NCI-H510A treated with DMSO at 0.1 percent for 48 hours (cell line): ENCODE data around the gene AKR1B15.
"Not testable (repeated sequence)": the region's sequence is repeated elsewhere in the genome, so short reads cannot be mapped to it uniquely, and the experiment has no call there.

Experiments used
- DNase-seq: peaks from one replicate; lab custom pipeline; 2025; lab: John Stamatoyannopoulos, UW

The AKR1B15 gene

DNA sequence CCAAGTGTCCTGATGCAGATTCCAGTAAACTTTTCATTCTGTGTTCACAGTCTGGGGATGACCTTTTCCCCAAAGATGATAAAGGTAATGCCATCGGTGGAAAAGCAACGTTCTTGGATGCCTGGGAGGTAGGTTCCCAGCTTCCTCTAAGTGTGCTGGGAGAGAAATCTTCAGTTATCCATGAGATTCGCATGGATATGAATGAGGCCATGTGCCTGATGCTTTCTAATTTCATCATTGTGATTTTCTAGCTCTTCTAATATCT lies 16.0 kb upstream of the AKR1B15 start:
- no peak for DNase-seq

DNA sequence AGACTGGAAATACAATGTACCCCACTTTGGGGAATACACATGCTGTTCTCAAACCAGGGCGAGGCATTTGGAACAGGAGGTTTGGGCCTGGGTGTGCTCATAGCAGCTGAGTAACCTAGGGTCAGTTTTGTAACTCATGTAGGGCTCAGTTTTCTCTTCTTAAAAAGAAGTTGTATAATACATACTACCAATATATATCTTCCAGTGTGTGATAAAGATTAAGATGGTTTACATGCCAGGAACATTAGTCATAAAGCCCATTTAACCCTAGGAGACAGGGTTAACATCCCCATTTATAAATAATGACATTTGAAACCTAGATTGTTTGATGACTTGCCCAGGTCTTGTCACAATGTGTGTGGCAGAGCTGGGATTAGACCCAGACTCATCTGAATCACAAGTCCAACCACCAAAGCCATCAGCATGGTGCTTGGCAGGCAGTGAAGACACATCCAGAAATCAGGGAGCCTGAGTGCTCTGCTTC lies 15.6 kb upstream of the AKR1B15 start:
- no peak for DNase-seq

GRCh38 chr7:134534633-134535032 lies 14.3 kb upstream of the AKR1B15 start:
- no peak for DNase-seq

DNA sequence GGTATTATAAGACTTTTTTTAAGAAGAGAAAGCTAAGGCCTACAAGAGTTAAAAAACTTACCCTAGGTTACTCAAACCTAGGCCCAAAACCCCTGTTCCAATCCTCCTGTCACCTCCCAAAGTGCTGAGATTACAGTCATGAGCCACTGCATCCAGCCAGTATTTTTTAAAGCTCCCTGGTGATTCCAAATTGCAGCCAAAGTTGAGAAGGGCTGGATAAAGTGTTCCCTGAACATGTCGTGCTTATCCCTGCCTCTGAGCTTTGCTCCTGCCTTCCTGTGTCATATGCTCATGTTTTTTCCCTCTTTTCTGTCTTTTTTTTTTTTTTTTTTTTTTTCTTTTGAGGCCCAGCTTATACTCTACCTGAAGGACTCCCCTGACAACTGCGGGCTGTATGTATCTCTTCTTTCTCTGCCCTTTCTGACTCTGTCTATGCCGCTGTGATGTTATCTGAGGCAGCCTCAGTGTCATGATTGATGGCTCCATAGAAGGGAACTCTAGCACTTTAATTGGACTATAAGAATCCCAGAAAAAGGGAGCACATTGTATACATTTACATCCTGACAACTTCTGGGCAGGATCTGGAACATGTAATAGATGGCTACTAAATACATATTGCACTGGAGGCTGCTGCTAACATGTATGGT lies 13.5 kb upstream of the AKR1B15 start:
- DNase-seq, result no peak

- DNase-seq, result no peak
Observed at GRCh38 chr7:134535919-134536299, 13.0 kb upstream of the AKR1B15 start.

- DNase-seq, result not testable (repeated sequence)
Observed at GRCh38 chr7:134536558-134536957, 12.4 kb upstream of the AKR1B15 start.

- DNase-seq, result not testable (repeated sequence)
Observed at GRCh38 chr7:134537273-134537781, 11.6 kb upstream of the AKR1B15 start.

DNA sequence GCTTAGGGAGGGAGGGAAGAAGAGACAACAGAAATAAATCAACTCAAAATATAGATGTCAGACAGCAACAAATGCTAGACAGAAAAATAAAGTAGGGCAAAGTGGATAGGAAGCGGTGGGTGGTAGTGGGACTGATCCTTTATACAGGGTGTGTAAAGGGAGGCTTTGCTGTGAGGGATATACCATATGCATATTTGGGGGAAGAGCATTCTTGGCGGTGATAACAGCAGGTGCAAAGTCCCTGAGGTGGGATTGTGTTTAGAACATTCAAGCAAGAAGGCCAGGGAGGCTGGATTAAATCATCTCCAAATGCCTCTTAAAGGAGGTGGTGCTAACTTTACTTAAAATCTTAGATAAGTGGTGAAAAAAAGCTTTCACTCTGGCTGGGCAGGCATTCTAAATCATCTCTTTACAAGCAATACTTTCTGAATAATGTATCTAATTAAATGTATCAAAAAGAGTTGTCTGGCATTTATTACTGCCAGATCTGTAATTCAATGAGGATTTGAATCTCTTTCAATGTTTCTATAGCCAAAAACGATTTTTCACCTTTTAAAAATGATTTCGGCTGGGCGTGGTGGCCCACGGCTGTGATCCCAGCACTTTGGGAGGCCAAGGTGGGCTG lies 9.4 kb upstream of the AKR1B15 start:
- no peak for DNase-seq

DNA sequence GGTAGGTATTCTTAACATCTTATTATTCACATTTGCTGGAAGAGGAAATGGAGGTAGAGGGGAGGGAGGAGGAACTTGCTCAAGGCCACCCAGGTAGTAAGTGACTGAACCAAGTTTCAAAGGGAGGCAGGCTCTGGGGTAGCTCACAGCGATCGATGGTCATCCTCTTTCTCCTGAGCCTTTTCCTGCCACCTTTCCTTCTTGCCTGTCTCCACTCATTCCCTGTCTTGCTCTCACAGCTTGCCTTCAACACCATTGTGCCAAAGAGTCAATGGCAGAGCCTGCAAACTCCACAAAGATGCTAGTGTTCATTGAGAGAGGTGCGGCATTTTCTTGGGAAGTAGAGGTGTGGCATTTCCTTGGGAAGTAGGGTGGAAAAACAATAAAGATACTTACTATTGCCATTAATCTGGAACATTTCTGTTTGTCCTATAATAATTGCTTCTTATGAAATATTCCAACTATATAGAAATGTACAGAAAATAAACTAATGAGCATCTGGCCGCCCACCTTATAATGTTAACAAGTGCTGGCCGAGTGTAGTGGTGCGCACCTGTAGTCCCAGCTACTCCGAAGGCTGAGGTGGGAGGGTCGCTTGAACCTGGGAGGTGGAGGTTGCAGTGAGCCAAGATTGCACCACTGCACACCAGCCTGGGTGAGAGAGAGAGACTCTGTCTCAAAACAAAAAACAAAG lies 7.3 kb upstream of the AKR1B15 start:
- DNase-seq, result not testable (repeated sequence)

DNA sequence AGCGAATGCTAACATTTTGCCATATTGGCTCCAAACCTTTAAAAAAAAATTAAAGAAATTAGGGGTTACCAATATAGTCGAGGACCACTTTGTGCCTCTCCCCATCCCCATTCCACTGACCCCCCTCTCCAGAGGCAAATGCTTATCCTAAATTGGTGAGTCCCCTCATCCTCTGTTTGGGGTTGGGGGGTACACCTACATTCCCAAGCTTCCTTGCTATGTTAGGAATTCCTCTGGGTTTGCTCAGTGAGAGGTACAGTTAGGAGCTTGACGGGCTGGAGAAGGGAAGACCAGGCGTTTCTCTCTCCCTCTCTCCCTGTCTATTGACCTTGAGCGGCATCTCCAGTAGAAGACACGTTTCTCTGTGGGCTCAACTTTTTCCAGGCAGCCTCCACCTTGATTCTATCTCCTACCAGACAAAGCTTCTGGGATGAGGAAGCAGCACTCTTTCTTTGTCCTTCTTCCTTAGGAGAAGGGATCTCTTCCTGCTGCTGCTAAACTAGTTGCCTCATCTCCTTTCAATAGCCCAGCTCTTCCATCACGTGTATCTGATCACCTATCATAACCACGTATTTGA lies 6.6 kb upstream of the AKR1B15 start:
- no peak for DNase-seq

- no peak for DNase-seq
Observed at GRCh38 chr7:134545380-134545779, 3.5 kb upstream of the AKR1B15 start.

DNA sequence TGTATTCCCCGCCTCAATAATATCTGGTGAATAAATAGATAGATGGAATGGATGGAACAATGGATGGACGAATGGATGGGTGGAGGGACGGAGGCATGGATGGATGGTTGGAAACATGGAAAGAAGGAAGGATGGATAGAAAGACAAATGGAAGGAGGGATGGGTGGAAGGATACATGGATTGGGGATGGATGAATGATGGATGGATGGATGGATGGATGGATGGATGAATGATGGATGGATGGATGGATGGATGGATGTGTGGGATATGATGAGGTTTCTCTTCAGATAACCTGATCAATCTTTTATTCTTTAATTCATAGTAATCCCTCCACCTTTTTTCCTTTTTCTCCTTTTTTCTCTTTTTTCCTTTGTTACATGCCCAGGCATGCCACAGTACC lies 3.0 kb upstream of the AKR1B15 start:
- DNase-seq, result no peak

DNA sequence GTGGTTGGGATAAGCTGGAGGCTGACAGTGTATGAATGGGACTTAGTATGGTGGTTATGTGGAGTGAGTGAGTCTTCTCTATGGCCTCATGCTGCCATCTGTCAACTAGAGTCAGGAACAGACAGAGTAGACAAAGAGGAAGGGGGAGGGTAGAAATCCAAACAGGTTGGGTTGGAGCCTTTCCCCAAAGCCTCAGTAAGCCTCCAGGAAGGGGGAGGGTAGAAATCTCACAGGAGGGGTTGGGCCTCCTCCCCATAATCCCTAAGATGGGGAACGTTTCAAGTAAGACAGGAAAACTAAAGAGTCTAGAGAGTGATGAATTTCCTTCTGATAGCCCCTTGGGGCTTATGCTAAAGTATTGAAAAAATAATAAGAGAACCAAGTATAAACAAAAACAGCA lies 2.0 kb upstream of the AKR1B15 start:
- DNase-seq, result peak; percentile 47

DNA sequence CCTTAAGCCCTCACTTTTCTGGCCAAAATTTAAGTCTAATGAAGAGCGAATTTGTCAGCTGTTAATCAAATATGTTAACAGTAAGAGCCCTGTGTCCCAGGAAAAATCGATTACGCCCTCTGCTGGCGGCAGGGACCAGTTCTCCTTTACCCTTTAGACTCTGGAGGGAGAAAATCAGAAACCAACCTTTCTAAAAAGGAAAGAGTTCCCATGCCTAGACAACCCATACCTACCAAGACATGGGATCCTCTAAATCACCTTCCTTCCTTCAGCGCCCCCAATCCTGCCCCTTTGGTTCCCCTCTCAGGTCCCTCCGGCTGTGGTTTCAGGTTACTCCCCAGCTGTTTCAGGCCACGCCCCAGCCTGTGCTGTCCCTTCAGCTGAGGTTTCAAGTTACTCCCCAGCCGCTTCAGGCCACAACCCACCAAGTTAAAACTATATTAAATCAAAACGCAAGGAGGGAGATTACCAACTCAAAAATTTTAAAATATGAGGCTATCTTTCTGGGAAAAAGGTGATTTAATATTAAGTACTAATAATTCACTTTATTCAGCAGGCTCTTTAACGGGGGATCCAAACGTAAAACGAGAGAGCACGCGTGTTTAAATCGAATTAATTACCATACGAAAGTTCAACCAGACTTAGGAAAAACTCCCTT lies 1.4 kb upstream of the AKR1B15 start:
- DNase-seq, result peak; percentile 61

DNA sequence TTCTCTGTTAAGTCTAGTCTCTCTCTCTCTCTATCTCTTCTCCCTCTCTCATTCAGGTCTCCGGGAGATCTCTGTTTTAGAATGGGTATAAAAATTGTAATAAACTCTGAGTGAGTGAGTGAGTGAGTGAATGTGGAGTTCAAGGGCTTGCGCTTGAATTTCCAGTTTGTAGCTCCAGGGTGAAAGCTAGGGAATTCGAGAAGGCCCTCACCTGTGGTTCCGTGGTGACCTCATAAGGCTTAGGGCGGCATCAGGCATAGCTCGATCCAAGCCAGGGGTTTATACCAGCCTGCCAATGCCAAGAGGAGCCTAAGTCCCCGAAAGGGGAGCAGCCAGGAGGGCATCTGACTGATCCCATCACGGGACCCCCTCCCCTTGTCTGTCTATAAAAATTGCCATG lies 456 bp downstream of the AKR1B15 start:
- DNase-seq, result no peak

DNA sequence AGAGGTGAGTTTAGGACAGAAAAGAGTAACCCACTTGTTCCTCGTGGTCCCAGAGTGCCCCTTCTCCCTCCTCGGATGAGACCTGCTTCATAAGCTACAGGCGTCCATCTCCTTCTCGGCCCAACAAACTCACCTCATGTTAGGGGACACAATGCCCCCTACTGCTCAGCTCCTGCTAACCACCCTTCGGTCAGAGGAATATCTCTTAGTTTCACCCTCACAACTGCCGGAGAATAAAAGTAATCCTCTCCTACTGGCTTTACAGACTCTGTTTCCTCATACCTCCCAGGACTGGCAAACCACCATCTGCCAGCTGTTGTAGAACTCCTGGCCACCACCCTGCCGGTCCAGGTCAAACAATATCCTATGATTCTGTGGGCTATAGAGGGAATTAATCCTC lies 3.2 kb downstream of the AKR1B15 start:
- DNase-seq, result no peak

DNA sequence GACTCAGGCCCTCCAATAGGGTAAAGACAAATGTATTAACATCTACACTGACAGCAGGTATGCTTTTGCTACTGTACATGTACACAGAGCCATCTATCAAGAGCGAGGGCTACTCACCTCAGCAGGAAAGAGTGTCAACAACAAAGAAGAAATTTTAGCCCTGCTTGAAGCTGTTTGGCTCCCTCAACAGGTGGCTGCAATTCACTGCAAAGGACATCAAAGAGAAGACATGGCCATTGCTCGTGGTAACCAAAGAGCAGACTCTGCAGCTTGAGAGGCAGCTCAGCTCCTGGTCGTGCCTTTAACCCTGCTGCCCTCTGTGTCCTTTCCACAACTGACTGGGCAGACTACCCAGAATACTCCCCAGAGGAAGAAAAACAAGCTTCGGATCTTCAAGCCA lies 5.1 kb downstream of the AKR1B15 start:
- no peak for DNase-seq

GRCh38 chr7:134554417-134554966 lies 5.6 kb downstream of the AKR1B15 start:
- no peak for DNase-seq

DNA sequence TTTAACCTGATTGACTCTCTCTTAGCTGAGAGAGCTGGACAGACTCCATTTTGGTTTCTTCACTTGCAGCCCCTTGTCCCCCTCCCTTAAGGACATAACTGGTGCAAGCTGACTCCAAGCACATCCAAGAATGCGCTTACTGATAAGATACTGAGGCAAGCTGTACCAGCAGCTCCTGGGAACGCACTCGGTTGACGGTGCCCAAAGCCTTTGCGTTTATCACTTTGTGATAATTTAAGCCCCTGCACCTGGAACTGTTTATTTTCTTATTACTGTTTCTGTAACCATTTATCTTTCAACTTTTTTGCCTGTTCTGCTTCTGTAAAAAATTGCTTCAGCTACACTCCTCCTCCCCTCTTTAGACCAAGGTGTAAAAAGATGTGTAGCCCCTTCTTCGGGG lies 8.5 kb downstream of the AKR1B15 start:
- no peak for DNase-seq

DNA sequence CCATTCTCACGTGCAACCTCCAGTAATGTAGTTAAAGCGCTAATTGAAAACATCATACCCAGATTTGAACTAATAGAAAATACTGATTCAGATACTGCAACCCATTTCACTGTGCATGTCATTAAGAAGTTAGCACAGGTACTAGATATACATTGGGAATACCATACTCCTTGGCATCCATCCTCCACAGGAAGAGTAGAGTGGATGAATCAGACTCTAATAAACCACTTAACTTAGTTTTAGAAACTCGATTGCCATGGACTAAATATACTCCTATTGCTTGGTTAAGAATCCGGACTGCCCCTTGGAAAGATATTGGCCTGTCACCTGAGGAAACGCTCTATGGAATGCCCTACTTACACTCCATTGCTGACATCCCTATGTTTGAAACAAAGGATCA lies 9.5 kb downstream of the AKR1B15 start:
- no peak for DNase-seq

- not testable (repeated sequence) for DNase-seq
Observed at GRCh38 chr7:134561616-134562015, 12.7 kb downstream of the AKR1B15 start.

DNA sequence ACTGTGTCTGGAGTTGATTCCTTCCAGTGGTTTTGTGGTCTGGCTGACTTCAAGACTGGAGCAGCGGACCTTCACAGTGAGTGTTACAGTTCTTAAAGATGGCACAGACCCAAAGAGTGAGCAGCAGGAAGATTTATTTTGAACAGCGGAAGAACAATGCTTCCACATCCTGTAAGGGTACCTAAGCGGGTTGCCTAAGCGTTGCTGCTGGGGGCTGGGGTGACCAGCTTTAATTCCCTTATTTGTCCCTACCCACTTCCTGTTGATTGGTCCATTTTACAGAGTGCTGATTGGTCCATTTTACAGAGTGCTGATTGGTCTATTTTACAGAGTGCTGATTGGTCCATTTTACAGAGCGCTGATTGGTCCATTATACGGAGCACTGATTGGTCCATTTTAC lies 13.2 kb downstream of the AKR1B15 start:
- no peak for DNase-seq
